NCI-H2029 (cell line): ENCODE results near the gene CKLF.
"Not testable (repeated sequence)": the region's sequence is repeated elsewhere in the genome, so short reads cannot be mapped to it uniquely, and the experiment has no call there.

Experiments used
- DNase-seq: peaks from one replicate; lab custom pipeline; 2025; lab: John Stamatoyannopoulos, UW

Gene CKLF

GRCh38 chr16:66542396-66542795 is 10.0 kb upstream of the CKLF start:
- no peak for DNase-seq

GRCh38 chr16:66543541-66543940 is 8.8 kb upstream of the CKLF start:
- no peak for DNase-seq

GRCh38 chr16:66544016-66544757 is 8.2 kb upstream of the CKLF start:
- no peak for DNase-seq

GRCh38 chr16:66547101-66547989 is 5.0 kb upstream of the CKLF start:
- DNase-seq = no peak

GRCh38 chr16:66548068-66548467 is 4.3 kb upstream of the CKLF start:
- DNase-seq = no peak

- DNase-seq = no peak
Measured at GRCh38 chr16:66548868-66549267, 3.5 kb upstream of the CKLF start.

- no peak for DNase-seq
Measured at GRCh38 chr16:66549284-66550131, 2.9 kb upstream of the CKLF start, which contains the start of gene TK2. Gene TK2, minus strand, starts transcription at chr16:66550122. Its CDS starts 61 bp downstream, at chr16:66550061.

- DNase-seq = no peak
Measured at GRCh38 chr16:66551348-66551759, 1.0 kb upstream of the CKLF start.

- DNase-seq = no peak
Measured at GRCh38 chr16:66551788-66552285, 539 bp upstream of the CKLF start.

- DNase-seq = no peak
Measured at GRCh38 chr16:66553223-66553622, 847 bp downstream of the CKLF start.

- DNase-seq = no peak
Measured at GRCh38 chr16:66554021-66554420, 1.6 kb downstream of the CKLF start.

GRCh38 chr16:66554495-66554894 is 2.1 kb downstream of the CKLF start:
- no peak for DNase-seq

- no peak for DNase-seq
Measured at GRCh38 chr16:66560107-66560506, 7.7 kb downstream of the CKLF start.

- DNase-seq = no peak
Measured at GRCh38 chr16:66561381-66562080, 9.2 kb downstream of the CKLF start.

GRCh38 chr16:66562409-66562808 is 10.0 kb downstream of the CKLF start:
- DNase-seq = no peak

GRCh38 chr16:66562986-66563385 is 10.6 kb downstream of the CKLF start:
- DNase-seq = no peak

- DNase-seq = no peak
Measured at GRCh38 chr16:66563574-66564334, 11.4 kb downstream of the CKLF start.

GRCh38 chr16:66566051-66566901 is 13.9 kb downstream of the CKLF start, which contains the start of gene CMTM1:
Gene CMTM1, plus strand, starts transcription at chr16:66566439. Its CDS starts 75 bp downstream, at chr16:66566514.
- no peak for DNase-seq

GRCh38 chr16:66567270-66567669 is 14.9 kb downstream of the CKLF start:
- DNase-seq = not testable (repeated sequence)
